A673 (cell line): ENCODE measurements around the gene KBTBD2. TPM values are rescaled to one million over a fixed set of nuclear protein-coding genes. Genes with fewer than 3 reads are reported as not detected.
"Not testable (repeated sequence)": the region's sequence is repeated elsewhere in the genome, so short reads cannot be mapped to it uniquely, and the experiment has no call there.

Experiments used
- BruUV-seq: library from RNA; stranded (reverse); fragments of 400-500 nt; replicated peaks from 2 replicates; lab custom pipeline; 2021; lab: Mats Ljungman, UMichigan
- CTCF ChIA-PET: fragments of 300-600 bp; sonication (Branson Sonifier 250); formaldehyde crosslinking; loops from one replicate; lab custom pipeline; 2022; ENCODE audit warnings: antibody characterized with exemption; lab: Charles Lee
- POLR2A ChIA-PET: fragments of 300-600 bp; sonication (Branson Sonifier 250); formaldehyde crosslinking; loops from one replicate; lab custom pipeline; 2022; ENCODE audit warnings: antibody characterized with exemption; ENCODE audit not compliant: low non-redundant PET; lab: Charles Lee
- DNase-seq: peaks from one replicate; pipeline ENCODE4 v3.0.0-alpha.2; 2015; ENCODE audit warnings: low spot score
- H3K27ac ChIP-seq: fragments of 200-600 bp; sonication (generic); 2 replicates; pipeline ENCODE4 v1.5.1; 2016; ENCODE audit warnings: mixed run types, low read depth, mild to moderate bottlenecking, mixed read lengths, antibody characterized with exemption, low read length; ENCODE audit not compliant: poor library complexity, severe bottlenecking
- H3K27me3 ChIP-seq: fragments of 200-600 bp; sonication (generic); replicated peaks from 2 replicates; pipeline ENCODE4 v1.6.1; 2017; ENCODE audit warnings: mixed run types, low read depth, mild to moderate bottlenecking, mixed read lengths, antibody characterized with exemption, low read length; ENCODE audit not compliant: insufficient read depth, poor library complexity
- H3K36me3 ChIP-seq: fragments of 200-600 bp; sonication (generic); 2 replicates; pipeline ENCODE4 v1.6.1; 2016; ENCODE audit warnings: mixed run types, mild to moderate bottlenecking, mixed read lengths, antibody characterized with exemption, low read length; ENCODE audit not compliant: insufficient read depth, poor library complexity, severe bottlenecking
- H3K4me1 ChIP-seq: fragments of 200-600 bp; sonication (generic); 2 replicates; pipeline ENCODE4 v1.6.1; 2017; ENCODE audit warnings: mixed run types, mild to moderate bottlenecking, mixed read lengths, antibody characterized with exemption, low read length; ENCODE audit not compliant: insufficient read depth, poor library complexity, severe bottlenecking
- H3K4me3 ChIP-seq: fragments of 200-600 bp; sonication (generic); 2 replicates; pipeline ENCODE4 v1.5.1; 2016; ENCODE audit warnings: low read depth, mixed run types, mild to moderate bottlenecking, mixed read lengths, low read length; ENCODE audit not compliant: poor library complexity, severe bottlenecking
- H3K9me3 ChIP-seq: fragments of 200-600 bp; sonication (generic); 2 replicates; pipeline ENCODE4 v1.6.1; 2016; ENCODE audit warnings: mixed run types, low read depth, mild to moderate bottlenecking, mixed read lengths, antibody characterized with exemption, low read length; ENCODE audit not compliant: poor library complexity, severe bottlenecking
- CTCF ChIP-seq: fragments of 300-800, 200-600 bp; sonication (generic); conservative IDR thresholded peaks from 2 replicates; pipeline ENCODE4 v1.5.1; 2017; ENCODE audit warnings: low read depth, mild to moderate bottlenecking, antibody characterized with exemption, low read length, moderate library complexity, mixed read lengths
- EZH2 ChIP-seq: fragments of 200-600 bp; sonication (generic); IDR thresholded peaks from 2 replicates; pipeline ENCODE4 v1.6.1; 2017; ENCODE audit warnings: borderline replicate concordance, low read depth, mild to moderate bottlenecking, mixed read lengths, antibody characterized with exemption, low read length; ENCODE audit not compliant: poor library complexity, severe bottlenecking
- intact Hi-C: fragments of 100-400 bp; cut with micrococcal nuclease; formaldehyde crosslinking; loops from one replicate; pipeline ENCODE4 v1.10.0; 2022; ENCODE audit not compliant: unreplicated experiment
- total RNA-seq: library from RNA; stranded (reverse); gene quantifications from 2 replicates; pipeline ENCODE4 v1.2.3, GENCODE V29; 2021

KBTBD2 gene
- total RNA-seq, 1 experiment from 2014 or later, result 51.0 TPM

GRCh38 chr7:32900433-32900995 is 9.0 kb upstream of the KBTBD2 start:
- Histone ChIP-seq H3K4me3 (no peak overlapping the region), H3K4me1 (peaks cover under 1% of the 10 kb centered on the region), H3K27me3 (no peaks in the 10 kb centered on the region), H3K27ac (no peak overlapping the region), H3K9me3 (no peaks in the 10 kb centered on the region), H3K36me3 (no peaks in the 10 kb centered on the region)
- DNase-seq, result no peak
- ChIA-PET CTCF (no interaction called here), POLR2A (no interaction called here)
- no TSS peak for BruUV-seq
- intact Hi-C loops, result no loop called here
- TF ChIP-seq CTCF (no peak), EZH2 (no peak)

- H3K4me3 ChIP-seq, DNase-seq, H3K9me3 ChIP-seq, intact Hi-C loops, POLR2A ChIA-PET, H3K27me3 ChIP-seq, H3K27ac ChIP-seq, CTCF ChIA-PET, BruUV-seq, H3K36me3 ChIP-seq, H3K4me1 ChIP-seq: not testable (repeated sequence)
These were observed 5.8 kb upstream of the KBTBD2 start for GRCh38 chr7:32897376-32897775.

GRCh38 chr7:32896564-32897347 is 5.2 kb upstream of the KBTBD2 start:
- no peak overlapping the region for H3K4me3 ChIP-seq
- intact Hi-C loops, result no loop called here
- H3K4me1 ChIP-seq, result peaks cover 8% of the 10 kb centered on the region
- POLR2A ChIA-PET, result no interaction called here
- TF ChIP-seq EZH2 (no peak), CTCF (no peak)
- H3K36me3 ChIP-seq, result no peaks in the 10 kb centered on the region
- H3K27ac ChIP-seq, result no peak overlapping the region
- no peak for DNase-seq
- no peaks in the 10 kb centered on the region for H3K27me3 ChIP-seq
- no TSS peak for BruUV-seq
- CTCF ChIA-PET, result no interaction called here
- H3K9me3 ChIP-seq, result no peaks in the 10 kb centered on the region

GRCh38 chr7:32894171-32894570 is 2.6 kb upstream of the KBTBD2 start:
- no peak overlapping the region for H3K4me3 ChIP-seq
- POLR2A ChIA-PET, result no interaction called here

More at GRCh38 chr7:32894171-32894570, 2.6 kb upstream of the KBTBD2 start:
- BruUV-seq, result no TSS peak
- H3K27me3 ChIP-seq, result no peaks in the 10 kb centered on the region
- TF ChIP-seq EZH2 (no peak), CTCF (no peak)
- no peak for DNase-seq
- no peak overlapping the region for H3K27ac ChIP-seq
- CTCF ChIA-PET, result no interaction called here
- H3K36me3 ChIP-seq, result no peaks in the 10 kb centered on the region
- no peaks in the 10 kb centered on the region for H3K9me3 ChIP-seq
- peaks cover 14% of the 10 kb centered on the region for H3K4me1 ChIP-seq
- intact Hi-C loops, result loop anchor here (5.0 kb wide), 2 partner anchors 48 to 168 kb away; partner anchors contain the start of gene NT5C3A
